Ammon's horn (tissue), 1 donor: ENCODE measurements around the gene UBE2K.
"Not testable (repeated sequence)": the region's sequence is repeated elsewhere in the genome, so short reads cannot be mapped to it uniquely, and the experiment has no call there.

ENCODE experiments used
- DNase-seq: peaks from one replicate; pipeline ENCODE4 v3.0.0-alpha.2; 2016; ENCODE audit warnings: low spot score

UBE2K gene, protein sequence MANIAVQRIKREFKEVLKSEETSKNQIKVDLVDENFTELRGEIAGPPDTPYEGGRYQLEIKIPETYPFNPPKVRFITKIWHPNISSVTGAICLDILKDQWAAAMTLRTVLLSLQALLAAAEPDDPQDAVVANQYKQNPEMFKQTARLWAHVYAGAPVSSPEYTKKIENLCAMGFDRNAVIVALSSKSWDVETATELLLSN

DNA sequence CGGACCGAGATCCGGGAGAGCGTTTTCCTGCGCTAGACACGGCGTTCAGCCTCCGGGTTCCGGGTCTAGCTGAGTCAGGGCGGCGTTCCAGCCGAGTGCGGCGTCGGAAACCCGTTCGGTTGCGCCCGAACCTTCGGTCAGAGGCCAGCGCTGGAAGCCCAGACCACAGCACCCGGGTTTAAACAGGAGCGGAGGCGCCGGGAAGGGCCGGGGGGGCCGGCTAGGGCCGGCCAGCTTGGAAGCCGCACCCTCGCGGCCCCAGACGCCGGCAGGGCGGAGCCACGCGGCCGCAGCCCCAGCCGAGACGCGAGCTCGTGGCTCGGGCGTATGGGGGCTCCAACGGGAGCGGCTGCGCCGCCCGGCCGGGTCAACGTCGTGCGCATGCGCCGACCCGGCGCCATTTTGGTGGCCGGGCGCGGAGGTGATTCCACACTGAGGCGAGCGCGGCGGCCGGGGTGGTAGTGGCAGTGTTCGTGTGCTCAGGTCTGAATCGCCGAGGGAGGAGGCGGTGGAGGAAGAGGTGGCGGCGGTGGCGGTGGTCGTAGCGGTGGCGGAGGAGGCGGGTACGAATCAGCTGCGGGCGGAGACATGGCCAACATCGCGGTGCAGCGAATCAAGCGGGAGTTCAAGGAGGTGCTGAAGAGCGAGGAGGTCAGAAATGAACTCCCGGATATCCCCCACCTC is at the start of gene UBE2K:
Gene UBE2K, plus strand, starts transcription at position 397 of the 684 bp plus-strand sequence. Its CDS starts 192 bp downstream, at position 589.
- DNase-seq: peak; percentile 83

DNA sequence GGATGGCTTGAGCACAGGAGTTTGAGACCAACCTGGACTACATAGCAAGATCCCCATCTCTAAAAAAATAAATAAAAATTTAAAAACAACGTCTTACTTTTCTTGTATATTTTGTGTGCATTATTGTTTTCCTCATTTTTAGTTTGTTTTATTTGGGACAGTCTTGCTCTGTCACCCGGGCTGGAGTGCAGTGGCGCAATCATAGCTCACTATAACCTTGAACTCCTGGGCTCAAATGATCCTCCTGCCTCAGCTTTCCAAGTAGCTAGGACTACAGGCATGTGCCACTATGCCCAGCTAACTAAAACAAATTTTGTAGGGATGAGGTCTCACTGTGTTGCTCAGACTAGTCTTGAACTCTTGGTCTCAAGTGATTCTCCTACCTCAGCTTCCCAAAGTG is 49.7 kb upstream of the UBE2K start:
- no peak for DNase-seq

DNA sequence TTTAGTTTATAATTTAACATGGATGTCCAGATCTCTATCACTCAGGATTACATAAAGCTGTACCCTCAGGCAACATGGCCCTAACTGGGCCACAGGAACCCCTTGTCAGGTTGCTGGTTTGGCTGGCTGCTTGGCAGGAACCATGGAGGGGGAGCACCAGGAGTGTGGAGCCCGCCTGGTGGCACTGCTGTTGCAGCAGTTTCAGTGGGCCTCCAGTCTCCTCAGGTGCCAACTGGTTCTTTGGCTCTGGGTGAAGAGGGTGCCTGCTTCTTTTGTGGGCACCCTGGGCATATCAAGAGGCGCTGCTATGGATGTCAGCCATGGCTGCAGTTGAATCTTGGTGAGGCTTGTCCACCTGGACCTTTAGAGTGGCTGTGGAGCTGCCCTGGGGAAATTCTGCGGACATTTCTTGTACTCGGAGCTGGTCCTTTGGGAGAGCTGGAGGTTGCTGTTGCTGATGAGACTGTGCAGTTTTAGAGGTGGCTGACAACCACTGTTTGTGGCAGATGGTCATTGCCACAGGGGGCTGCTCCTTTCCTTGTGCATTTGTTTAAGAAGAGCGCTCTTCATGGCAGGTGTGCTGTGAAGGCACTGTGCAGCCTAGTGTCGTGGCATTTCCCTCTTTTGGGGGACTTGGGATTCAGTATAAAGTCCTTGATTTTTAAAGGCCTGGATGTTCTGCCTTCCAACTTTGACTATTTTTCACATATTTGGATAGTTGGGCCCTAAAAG is 48.9 kb upstream of the UBE2K start:
- no peak for DNase-seq

DNA sequence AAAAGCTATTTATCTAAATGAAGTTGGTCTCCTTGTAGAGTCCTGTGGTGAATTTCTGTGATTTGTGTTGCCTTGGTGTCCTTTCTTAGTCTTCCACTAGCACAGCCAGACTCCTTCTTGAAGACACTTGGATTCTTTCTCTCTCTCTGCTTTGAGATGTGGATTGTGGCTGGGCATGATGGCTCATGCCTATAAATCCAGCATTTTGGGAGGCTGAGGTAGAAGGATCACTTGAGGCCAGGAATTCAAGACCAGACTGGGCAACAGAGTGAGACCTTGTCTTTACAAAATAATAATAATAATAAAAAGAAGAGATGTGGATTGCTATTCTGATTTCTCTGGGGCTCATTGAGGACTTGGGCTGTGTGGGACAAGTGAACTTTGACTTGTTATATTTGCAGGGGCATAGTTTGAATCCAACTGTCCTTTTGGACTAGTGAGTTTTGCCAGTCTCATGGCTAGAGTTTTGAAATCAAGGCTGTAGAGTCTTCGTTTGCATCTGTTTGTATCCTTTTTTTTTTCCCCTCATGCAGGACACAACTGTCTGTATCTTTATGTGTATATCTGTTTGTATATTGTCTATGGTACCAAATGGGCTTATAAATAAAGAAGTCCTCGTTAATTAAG is 48.2 kb upstream of the UBE2K start:
- no peak for DNase-seq

DNA sequence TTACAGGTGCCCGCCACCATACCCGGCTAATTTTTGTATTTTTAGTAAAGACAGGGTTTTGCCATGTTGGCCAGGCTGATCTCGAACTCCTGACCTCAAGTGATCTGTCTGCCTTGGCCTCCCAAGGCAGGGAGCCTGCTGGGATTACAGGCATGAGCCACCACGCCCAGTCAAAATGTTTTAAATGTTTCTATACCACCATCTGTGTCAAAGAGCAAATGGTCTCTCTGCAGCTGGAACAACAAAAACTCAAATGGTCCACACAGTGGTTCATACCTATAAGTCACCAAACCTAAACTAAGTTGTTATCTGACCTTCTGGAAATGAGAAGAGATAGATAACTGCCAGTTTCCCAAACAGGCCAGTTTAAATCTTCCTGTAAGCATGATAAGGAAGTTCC is 46.4 kb upstream of the UBE2K start:
- not testable (repeated sequence) for DNase-seq

DNA sequence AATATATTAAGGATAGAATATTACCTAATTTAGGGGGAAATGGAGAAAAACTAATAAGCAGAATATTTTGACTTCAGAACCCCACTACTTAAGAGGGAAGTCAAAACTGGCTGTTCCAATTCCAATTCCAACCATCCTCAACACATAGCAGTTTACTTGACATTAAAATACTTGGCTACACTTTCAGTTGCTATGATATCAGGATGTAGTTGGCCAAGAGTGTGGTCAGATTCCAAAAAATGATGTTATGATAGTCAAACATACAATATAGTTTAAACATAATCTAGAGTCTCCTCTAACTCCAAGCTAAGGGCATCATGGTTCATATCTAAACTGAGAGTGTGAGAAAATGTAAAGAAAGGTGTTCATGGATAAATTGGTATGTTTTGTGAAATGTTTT is 42.7 kb upstream of the UBE2K start:
- DNase-seq: no peak

DNA sequence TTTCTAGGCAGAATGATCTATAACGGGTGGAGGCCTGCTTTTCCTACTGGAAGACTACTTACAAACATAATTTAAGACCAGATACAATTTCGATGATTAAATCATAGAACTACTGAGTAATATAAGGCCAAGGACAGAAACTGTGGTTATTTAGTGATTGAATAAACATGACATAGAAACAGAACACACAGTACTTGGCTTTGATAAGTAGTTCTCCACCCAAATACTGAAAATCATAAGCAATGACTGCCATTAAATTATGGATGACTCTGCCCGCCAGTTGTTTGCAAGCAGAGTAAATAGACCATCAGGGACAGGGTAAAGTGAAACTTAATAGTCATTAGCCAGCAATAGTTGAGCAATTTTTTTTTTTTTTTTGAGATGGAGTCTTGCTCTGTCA is 42.1 kb upstream of the UBE2K start:
- DNase-seq: no peak

DNA sequence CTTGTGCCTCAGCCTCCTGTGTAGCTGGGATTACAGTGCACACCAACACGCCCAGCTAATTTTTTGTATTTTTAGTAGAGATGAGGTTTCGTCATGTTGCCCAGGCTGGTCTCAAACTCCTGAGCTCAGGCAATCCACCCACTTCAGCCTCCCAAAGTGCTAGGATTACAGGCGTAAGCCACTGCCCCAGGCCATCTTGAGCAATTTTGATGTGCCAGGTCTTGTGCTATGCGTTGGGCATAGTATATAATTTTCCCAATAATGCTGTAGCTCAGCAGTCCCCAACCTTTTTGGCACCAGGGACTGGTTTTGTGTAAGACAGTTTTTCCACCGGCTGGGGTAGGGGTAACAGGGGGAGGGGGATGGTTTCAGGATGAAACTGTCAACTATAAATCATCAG is 41.3 kb upstream of the UBE2K start:
- not testable (repeated sequence) for DNase-seq

DNA sequence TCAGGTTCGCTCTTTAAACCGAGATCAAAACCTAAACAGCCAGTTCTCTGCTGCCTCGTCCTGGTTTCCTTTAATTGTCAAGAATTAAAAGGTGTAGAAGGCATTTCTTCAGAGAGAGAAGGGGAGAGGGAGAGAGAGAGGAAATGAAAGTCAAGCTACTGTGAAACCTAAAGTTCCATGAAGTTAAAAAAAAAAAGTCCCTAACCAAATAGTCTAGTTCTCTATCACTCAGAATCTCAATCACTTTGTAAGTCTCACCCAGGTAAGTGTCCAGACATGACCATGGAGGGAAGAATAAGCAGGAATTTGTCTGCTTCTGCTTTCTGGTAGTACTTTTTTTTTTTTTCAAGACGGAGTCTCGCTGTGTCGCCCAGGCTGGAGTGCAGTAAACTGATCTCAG is 40.5 kb upstream of the UBE2K start:
- DNase-seq: no peak

DNA sequence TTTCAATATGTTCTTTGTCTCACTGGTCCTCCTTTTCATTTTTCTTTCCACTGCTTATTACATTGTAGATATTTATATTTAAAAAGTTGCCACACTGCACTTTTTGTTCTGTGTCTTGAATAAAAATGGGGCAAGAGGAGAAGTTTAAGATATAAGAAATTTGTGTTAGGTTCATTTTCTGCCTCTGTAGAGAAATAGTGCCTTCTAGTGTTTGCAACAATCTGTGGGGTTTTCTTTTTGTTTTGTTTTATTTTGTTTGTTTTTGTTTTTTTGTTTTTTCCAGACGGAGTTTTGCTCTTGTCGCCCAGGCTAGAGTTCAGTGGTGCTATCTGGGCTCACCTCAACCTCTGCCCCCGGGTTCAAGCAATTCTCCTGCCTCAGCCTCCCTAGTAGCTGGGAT is 39.2 kb upstream of the UBE2K start:
- no peak for DNase-seq

DNA sequence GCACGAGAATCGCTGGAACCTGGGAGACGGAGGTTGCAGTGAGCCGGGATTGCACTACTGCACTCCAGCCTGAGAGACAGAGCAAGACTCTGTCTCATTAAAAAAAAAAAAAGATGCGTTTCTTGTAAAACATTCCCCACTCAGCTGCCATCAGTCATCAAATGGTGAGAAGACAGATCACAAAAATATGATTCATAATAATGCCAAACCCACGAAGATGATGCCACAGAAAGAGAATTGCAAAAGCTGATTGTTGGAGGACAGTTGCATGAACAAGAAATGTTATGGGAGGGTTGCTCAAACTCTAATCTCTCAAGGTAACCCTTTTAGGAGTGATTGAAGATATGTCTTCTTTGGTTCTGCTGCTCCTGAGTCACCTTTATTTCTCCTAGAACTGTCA is 37.9 kb upstream of the UBE2K start:
- no peak for DNase-seq

DNA sequence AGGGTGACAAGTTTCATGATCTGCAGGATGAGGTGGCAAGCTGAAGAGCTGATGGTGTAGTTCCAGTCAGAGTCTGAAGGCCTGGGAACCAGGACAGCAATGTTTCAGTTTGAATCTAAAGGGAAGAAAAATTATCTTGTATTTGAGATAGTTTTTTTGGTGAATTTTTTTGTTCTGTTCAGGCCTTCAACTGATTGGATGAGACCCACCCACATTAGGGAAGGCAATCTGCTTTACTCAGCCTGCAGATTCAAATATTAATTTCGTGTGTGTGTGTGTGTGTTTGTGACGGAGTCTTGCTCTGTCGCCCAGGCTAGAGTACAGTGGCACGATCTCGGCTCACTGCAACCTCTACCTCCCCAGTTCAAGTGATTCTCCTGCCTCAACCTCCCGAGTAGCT is 37.2 kb upstream of the UBE2K start:
- DNase-seq: no peak

DNA sequence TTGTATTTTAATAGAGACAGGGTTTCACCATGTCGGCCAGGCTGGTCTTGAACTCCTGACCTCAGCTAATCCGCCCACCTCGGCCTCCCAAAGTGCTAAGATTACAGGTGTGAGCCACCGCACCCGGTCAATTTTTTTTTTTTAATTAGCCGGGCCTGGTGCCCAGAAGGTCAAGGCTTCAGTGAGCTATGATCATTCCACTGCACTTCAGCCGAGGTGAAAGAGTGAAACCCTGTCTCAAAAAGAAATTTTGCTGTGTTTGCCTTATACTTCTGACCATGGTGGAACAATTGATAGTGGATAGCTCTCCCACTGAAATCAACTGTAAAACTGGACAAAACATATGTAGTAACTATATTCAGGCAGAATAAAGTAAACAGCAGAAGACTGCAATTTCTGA is 35.3 kb upstream of the UBE2K start:
- no peak for DNase-seq

DNA sequence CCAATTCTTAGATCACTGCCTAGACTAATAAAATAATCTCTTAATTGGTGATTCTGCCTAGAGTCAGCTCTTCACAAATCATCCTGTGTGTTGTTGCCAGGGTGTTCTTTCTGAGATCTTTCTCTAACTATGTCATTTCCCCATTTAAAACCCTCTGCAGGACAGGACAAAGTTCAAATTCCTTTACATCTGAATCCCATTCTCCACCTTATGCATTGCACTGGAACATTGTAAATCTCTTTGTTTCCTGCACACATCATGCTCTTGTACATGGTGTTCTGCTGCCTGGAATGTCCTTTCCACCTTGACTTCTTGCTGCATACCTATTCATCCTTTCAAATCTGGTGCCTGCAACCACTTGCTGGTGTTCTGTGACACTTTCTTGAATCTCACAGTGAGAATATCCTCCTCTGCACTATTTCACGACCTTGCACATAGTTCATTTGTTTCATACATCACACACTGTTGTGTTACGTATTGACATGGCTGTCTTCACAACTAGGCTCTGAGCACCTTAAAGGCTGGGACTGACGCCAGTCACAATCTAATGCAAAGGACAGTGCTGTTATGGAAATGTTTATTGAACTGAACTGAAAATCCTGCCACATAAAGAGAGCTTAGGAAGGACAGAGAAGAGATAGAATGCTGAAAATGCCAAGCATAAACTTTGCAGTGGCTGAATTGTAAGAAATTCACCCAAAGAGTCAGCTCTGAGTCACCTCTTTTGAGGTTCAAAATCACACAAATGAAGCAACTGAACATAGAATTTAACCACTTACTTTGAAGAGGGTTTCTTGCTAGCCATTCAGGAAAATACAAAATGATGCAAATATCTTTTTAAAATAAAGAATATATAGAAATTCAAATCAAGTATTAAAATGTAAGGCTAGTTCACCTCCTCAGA is 32.9 kb upstream of the UBE2K start:
- no peak for DNase-seq

DNA sequence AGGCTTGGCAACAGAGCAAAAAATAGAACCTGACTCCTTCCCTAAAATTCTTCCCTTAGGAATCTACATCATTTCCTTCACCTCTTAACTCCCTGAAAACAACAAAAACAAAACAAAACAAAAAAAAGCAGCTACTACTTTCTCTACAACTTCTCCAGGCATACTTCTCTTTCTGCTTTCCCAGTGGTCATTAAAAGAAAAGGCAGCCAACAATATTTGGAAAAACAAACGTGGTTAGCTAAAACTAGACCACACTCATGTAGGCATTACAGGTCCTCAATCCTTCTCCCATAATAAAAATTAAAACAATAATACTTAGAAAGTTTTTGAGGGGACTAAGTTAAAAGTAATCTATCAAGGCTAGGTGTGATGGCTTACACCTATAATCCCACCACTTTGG is 30.2 kb upstream of the UBE2K start:
- DNase-seq: no peak

DNA sequence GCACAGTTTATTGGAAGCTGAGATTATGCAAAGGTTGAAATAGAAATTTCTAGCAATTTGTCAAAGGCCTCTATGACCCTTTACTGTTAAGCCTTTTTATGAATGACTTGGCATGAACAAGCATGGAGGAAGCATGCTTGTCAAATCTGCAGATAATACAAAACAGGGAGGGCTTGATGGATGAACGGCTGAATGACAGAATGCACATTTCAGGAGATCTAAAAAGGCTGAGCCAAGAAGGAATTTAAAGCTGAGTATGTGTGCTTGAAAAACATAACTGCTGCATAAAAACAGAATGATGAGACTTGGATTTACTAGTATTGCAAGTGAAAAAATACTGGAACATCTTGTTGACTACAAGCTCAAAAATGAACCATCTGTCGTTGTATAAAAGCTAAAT is 29.0 kb upstream of the UBE2K start:
- peak; percentile 24 for DNase-seq

DNA sequence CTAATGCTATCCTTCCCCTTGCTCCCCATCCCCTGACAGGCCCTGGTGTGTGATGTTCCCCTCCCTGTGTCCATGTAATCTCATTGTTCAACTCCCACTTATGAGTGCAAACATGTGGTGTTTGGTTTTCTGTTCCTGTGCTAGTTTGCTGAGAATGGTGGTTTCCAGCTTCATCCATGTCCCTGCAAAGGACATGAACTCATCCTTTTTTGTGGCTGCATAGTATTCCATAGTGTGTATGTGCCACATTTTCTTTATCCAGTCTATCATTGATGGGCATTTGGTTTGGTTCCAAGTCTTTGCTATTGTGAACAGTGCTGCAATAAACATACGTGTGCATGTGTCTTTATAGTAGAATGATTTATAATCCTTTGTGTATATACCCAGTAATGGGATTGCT is 27.6 kb upstream of the UBE2K start:
- not testable (repeated sequence) for DNase-seq

DNA sequence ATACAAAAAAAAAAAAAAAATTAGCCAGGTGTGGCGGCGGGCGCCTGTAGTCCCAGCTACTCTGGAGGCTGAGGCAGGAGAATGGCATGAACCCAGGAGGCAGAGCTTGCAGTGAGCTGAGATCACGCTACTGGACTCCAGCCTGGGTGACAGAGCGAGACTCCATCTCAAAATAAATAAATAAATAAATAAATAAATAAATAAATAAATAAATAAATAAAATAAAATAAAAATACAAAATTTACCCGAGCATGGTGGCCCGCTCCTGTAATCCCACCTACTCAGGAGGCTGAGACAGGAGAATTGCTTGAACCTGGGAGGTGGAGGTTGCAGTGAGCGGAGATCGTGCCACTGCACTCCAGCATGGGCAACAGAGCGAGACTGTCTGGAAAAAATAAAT is 22.3 kb upstream of the UBE2K start:
- not testable (repeated sequence) for DNase-seq

DNA sequence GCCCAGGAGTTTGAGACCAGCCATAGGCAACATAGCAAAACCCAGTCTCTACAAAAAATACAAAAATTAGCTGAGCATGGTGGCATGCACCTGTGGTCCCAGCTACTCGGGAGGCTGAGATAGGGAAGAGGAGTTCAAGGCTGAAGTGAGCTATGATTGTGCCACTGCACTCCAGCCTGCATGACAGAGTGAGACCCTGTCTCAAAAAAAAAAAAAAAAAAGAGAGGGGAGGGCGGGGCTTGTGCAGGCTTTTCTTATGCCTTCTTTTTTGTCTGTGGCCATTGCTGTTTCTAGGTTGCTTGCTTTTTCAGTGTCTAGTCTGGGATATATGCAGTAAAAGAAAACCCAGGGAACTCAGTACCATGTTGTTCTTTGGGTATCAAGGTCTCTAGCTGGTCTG is 16.9 kb upstream of the UBE2K start:
- DNase-seq: not testable (repeated sequence)

DNA sequence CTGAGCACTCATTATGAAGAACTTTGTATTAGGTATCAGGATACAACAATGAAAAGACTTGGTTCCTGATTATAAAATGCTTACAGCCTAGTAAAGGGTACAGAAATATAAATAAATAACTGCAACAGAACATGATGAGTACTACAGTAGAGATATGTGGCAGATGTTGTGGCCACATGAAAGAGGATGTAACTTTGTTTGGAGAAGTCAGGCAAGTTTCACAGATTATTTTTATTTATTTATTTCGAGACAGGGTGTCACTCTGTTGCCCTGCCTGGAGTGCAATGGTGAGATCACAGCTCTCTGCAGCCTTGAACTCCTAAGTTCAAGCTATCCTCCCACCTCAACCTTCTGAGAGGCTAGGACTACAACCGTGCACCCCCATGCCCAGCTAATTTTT is 15.8 kb upstream of the UBE2K start:
- no peak for DNase-seq

DNA sequence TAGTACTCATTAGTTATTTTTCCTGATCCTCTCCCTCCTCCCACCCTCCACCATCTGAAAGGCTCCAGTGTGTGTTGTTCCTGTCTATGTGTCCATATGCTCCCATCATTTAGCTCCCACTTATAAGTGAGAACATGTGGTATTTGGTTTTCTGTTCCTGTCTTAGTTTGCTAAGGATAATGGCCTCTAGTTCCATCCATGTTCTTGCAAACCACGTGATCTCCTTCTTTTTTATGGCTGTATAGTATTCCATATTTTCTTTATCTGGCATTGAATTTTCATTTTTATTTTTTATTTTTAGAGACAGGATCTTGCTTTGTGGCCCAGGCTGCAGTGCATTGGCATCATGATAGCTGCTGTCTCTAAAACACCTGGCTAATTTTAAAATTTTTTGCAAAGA is 11.9 kb upstream of the UBE2K start:
- no peak for DNase-seq

DNA sequence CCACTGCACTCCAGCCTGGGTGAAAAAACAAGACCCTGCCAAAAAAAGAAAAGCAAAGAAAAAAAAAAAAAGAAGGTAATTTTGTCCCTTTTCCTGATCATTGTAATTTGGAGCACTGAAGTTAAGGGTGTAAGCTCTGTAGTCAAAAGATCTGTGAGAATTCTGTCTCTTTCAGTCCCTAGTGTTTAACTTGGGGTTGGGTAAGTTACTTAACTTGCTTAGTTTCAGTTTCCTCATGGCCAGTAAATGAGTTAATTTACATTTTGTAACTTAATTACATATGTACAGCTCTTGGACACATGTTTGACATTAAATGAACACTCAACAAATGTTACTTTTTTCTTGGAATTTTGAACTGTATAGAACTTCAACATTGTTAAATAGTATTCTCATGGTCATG is 10.9 kb upstream of the UBE2K start:
- no peak for DNase-seq
